ENCODE results near the gene CLPTM1L. TPM values are rescaled to one million over a fixed set of nuclear protein-coding genes. Genes with fewer than 3 reads are reported as not detected.

Gene CLPTM1L
- total and polyA plus RNA-seq, 9 of the 15 experiments (the other 6 are each of a cell fraction or from before 2014, with no cell fraction given) = 3.5 to 217 (median 177) TPM

DNA sequence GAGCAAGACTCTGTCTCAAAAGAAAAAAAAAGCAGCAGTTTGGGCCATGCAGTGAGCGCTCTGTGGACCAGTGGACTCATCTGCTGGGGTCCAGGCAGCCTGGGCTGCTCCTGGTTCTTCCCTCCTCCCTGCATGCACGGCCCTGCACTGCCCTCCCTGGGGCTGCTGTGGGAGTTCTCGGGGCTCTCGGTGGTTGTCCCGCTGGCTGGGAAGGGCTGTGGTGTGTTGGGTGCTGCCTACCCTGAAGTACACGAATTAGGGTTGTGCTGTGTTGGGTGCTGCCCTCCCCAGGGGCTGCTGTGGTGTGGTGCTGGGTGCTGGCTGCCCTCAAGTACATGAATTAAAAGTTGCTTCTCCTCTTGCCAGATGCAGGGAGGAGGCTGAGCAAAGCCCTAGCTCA is 18.3 kb upstream of the CLPTM1L start:
- in situ Hi-C loops (cut with MboI) = no loop called here
- CTCF ChIA-PET (ENCODE audit: low intra/inter-chr PET ratio) = no interaction called here

More for the DNA sequence above, 18.3 kb upstream of the CLPTM1L start:
- DNase-seq (ENCODE audit: extremely low read depth in 1 of 4, low spot score in 3 of 4) (no peak), FAIRE-seq (no peak), ATAC-seq (peak; percentile 43)
- no TSS peak for BruUV-seq (replicated peaks)
- no peak overlapping the region for H3K4me3 ChIP-seq
- no peak overlapping the region for H3K27ac ChIP-seq (ENCODE audit: extremely low read depth, low read depth, low read length)
- H4K20me1 ChIP-seq (replicated peaks; ENCODE audit: control insufficient read depth, insufficient read depth, low read length) = peaks cover 4% of the 10 kb centered on the region; the same call in 1 of the 2 replicates
- 3% methylated on average over 6 of the region's 6 CpGs for WGBS (ENCODE audit: insufficient coverage, low coverage, missing lambda C conversion rate)
- no peaks in the 10 kb centered on the region for H3K9me3 ChIP-seq (replicated peaks; ENCODE audit: control insufficient read depth, insufficient read depth, low read depth, low read length)
- H3K4me1 ChIP-seq (replicated peaks in 1 of 2; ENCODE audit: control insufficient read depth in 2 of 2, insufficient read depth in 2 of 2, low read length in 2 of 2) = peaks cover 0 to 8% of the 10 kb centered on the region in 2 experiments; a peak in 2 of 5 replicates
- no peaks in the 10 kb centered on the region for H3K36me3 ChIP-seq (ENCODE audit: control insufficient read depth, insufficient read depth, low read length)
- TF ChIP-seq, protein P1, sequence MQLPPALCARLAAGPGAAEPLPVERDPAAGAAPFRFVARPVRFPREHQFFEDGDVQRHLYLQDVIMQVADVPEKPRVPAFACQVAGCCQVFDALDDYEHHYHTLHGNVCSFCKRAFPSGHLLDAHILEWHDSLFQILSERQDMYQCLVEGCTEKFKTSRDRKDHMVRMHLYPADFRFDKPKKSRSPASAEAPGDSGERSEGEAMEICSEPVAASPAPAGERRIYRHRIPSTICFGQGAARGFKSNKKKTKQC (CRISPR knock-in tag; IDR thresholded peaks at IDR 0.05) = no peak
- TF ChIP-seq ZNF408 (CRISPR knock-in tag; IDR thresholded peaks at IDR 0.05; ENCODE audit: low read depth) = no peak
- TF ChIP-seq, protein P2, sequence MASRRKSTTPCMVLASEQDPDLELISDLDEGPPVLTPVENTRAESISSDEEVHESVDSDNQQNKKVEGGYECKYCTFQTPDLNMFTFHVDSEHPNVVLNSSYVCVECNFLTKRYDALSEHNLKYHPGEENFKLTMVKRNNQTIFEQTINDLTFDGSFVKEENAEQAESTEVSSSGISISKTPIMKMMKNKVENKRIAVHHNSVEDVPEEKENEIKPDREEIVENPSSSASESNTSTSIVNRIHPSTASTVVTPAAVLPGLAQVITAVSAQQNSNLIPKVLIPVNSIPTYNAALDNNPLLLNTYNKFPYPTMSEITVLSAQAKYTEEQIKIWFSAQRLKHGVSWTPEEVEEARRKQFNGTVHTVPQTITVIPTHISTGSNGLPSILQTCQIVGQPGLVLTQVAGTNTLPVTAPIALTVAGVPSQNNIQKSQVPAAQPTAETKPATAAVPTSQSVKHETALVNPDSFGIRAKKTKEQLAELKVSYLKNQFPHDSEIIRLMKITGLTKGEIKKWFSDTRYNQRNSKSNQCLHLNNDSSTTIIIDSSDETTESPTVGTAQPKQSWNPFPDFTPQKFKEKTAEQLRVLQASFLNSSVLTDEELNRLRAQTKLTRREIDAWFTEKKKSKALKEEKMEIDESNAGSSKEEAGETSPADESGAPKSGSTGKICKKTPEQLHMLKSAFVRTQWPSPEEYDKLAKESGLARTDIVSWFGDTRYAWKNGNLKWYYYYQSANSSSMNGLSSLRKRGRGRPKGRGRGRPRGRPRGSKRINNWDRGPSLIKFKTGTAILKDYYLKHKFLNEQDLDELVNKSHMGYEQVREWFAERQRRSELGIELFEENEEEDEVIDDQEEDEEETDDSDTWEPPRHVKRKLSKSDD (conservative IDR thresholded peaks at IDR 0.05; ENCODE audit: low read length) = no peak
- TF ChIP-seq, protein P3, sequence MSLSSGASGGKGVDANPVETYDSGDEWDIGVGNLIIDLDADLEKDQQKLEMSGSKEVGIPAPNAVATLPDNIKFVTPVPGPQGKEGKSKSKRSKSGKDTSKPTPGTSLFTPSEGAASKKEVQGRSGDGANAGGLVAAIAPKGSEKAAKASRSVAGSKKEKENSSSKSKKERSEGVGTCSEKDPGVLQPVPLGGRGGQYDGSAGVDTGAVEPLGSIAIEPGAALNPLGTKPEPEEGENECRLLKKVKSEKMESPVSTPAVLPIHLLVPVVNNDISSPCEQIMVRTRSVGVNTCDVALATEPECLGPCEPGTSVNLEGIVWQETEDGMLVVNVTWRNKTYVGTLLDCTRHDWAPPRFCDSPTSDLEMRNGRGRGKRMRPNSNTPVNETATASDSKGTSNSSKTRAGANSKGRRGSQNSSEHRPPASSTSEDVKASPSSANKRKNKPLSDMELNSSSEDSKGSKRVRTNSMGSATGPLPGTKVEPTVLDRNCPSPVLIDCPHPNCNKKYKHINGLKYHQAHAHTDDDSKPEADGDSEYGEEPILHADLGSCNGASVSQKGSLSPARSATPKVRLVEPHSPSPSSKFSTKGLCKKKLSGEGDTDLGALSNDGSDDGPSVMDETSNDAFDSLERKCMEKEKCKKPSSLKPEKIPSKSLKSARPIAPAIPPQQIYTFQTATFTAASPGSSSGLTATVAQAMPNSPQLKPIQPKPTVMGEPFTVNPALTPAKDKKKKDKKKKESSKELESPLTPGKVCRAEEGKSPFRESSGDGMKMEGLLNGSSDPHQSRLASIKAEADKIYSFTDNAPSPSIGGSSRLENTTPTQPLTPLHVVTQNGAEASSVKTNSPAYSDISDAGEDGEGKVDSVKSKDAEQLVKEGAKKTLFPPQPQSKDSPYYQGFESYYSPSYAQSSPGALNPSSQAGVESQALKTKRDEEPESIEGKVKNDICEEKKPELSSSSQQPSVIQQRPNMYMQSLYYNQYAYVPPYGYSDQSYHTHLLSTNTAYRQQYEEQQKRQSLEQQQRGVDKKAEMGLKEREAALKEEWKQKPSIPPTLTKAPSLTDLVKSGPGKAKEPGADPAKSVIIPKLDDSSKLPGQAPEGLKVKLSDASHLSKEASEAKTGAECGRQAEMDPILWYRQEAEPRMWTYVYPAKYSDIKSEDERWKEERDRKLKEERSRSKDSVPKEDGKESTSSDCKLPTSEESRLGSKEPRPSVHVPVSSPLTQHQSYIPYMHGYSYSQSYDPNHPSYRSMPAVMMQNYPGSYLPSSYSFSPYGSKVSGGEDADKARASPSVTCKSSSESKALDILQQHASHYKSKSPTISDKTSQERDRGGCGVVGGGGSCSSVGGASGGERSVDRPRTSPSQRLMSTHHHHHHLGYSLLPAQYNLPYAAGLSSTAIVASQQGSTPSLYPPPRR (CRISPR knock-in tag; IDR thresholded peaks at IDR 0.05; ENCODE audit: borderline replicate concordance) = no peak
- POLR2A ChIA-PET = interaction anchor here (0.8 to 1.4 kb wide), 2 partner anchors 9 to 32 kb away, joined by 3 to 4 read pairs; no protein-coding TSS in a partner anchor
- H3K9ac ChIP-seq (ENCODE audit: insufficient read depth in 1 of 2, low read depth in 2 of 2, low read length in 2 of 2) = no peak overlapping the region
- no peak overlapping the region for H3K4me2 ChIP-seq (ENCODE audit: insufficient read depth, low read length)
- H2AFZ ChIP-seq (ENCODE audit: low read depth, low read length) = no peak overlapping the region
- no peaks in the 10 kb centered on the region for H3K9me1 ChIP-seq (ENCODE audit: control insufficient read depth, insufficient read depth, low read length)
- intact Hi-C loops (cut with micrococcal nuclease) = no loop called here
- H3K27me3 ChIP-seq (ENCODE audit: control insufficient read depth in 2 of 2, insufficient read depth in 2 of 2, low read length in 2 of 2) = peaks cover 67 to 76% of the 10 kb centered on the region in 2 experiments
- H3K79me2 ChIP-seq (ENCODE audit: control insufficient read depth, insufficient read depth, low read length) = no peaks in the 10 kb centered on the region

Data from K562 (cell line).